ENCODE measurements around the gene APOBEC2. TPM values are rescaled to one million over a fixed set of nuclear protein-coding genes. Genes with fewer than 3 reads are reported as not detected.

APOBEC2 gene
- total RNA-seq, 2 experiments from 2014 or later = not detected

- DNase-seq = no peak
- ChIA-PET CTCF (interaction anchor here (1.0 kb wide), 1 partner anchor 81 kb away, joined by 3 read pairs; no protein-coding TSS in a partner anchor), POLR2A (no interaction called here)
- Mint-ChIP-seq H3K4me3 (no peak overlapping the region), H3K36me3 (peaks cover 46% of the 10 kb centered on the region), H3K27ac (no peak overlapping the region), H3K27me3 (no peaks in the 10 kb centered on the region), H3K9me3 (no peaks in the 10 kb centered on the region), H3K4me1 (ENCODE audit: low read depth) (no peaks in the 10 kb centered on the region)
- intact Hi-C loops (cut with micrococcal nuclease) = loop anchor here (5.0 kb wide), 1 partner anchor 41 kb away; no protein-coding TSS in a partner anchor
Measured at GRCh38 chr6:41100871-41101287, 47.9 kb downstream of the APOBEC2 start.

GRCh38 chr6:41103847-41104246, 50.8 kb downstream of the APOBEC2 start:
- H3K36me3 Mint-ChIP-seq = peaks cover 27% of the 10 kb centered on the region

GRCh38 chr6:41111017-41111416, 58.0 kb downstream of the APOBEC2 start:
- ChIA-PET POLR2A (no interaction called here), CTCF (interaction anchor here (3.1 kb wide), 1 partner anchor 71 kb away, joined by 9 read pairs; no protein-coding TSS in a partner anchor)
- no peak for DNase-seq
- H3K27me3 Mint-ChIP-seq = no peaks in the 10 kb centered on the region
- H3K36me3 Mint-ChIP-seq = peaks cover 5% of the 10 kb centered on the region
- no peak overlapping the region for H3K4me3 Mint-ChIP-seq
- H3K4me1 Mint-ChIP-seq (ENCODE audit: low read depth) = no peaks in the 10 kb centered on the region
- no peaks in the 10 kb centered on the region for H3K9me3 Mint-ChIP-seq
- no peak overlapping the region for H3K27ac Mint-ChIP-seq
- intact Hi-C loops (cut with micrococcal nuclease) = no loop called here

More at GRCh38 chr6:41103847-41104246, 50.8 kb downstream of the APOBEC2 start:
- DNase-seq = no peak
- H3K4me1 Mint-ChIP-seq (ENCODE audit: low read depth) = no peaks in the 10 kb centered on the region
- POLR2A ChIA-PET = interaction anchor here (1.5 kb wide), 1 partner anchor 31 kb away, joined by 3 read pairs; the partner anchor contains the start of gene NFYA
- CTCF ChIA-PET = interaction anchor here (0.7 to 2.8 kb wide), 8 partner anchors 11 to 175 kb away, joined by 3 to 14 read pairs (median 4); no protein-coding TSS in a partner anchor
- H3K4me3 Mint-ChIP-seq = no peak overlapping the region
- no peaks in the 10 kb centered on the region for H3K27me3 Mint-ChIP-seq
- H3K27ac Mint-ChIP-seq = no peak overlapping the region
- intact Hi-C loops (cut with micrococcal nuclease) = loop anchor here (2.0 to 5.0 kb wide), 2 partner anchors 38 to 97 kb away; partner anchors contain the start of gene TREML2
- H3K9me3 Mint-ChIP-seq = no peaks in the 10 kb centered on the region

Other genes starting within 250 kb of the APOBEC2 start
- 1 to 10 TPM; 2.4 to 2.5 TPM for gene UNC5CL, start 14.0 kb upstream of the APOBEC2 start, total RNA-seq
- not detected for gene TSPO2, start 10.7 kb upstream of the APOBEC2 start, total RNA-seq
- 10 to 100 TPM; 40.5 to 42.9 TPM for gene OARD1, start 19.2 kb downstream of the APOBEC2 start, total RNA-seq
- 10 to 100 TPM; 30.2 to 30.4 TPM for gene NFYA, start 19.8 kb downstream of the APOBEC2 start, total RNA-seq
- not detected for gene TREML1, start 101.1 kb downstream of the APOBEC2 start, total RNA-seq
- gene TREM2, start 109.9 kb downstream of the APOBEC2 start, total RNA-seq = not detected
- 1 to 10 TPM; 7.4 to 7.5 TPM for gene TREML2, start 147.9 kb downstream of the APOBEC2 start, total RNA-seq
- gene TREML4, start 175.1 kb downstream of the APOBEC2 start, total RNA-seq = not detected
- under 1 TPM; 0.17 to 0.27 TPM for gene TREM1, start 233.5 kb downstream of the APOBEC2 start, total RNA-seq